ENCODE measurements around the gene METTL8. TPM values are rescaled to one million over a fixed set of nuclear protein-coding genes. Genes with fewer than 3 reads are reported as not detected.

Gene METTL8
- total RNA-seq, 2 donors from 2014 or later, result 7.6 to 16.3 TPM

DNA sequence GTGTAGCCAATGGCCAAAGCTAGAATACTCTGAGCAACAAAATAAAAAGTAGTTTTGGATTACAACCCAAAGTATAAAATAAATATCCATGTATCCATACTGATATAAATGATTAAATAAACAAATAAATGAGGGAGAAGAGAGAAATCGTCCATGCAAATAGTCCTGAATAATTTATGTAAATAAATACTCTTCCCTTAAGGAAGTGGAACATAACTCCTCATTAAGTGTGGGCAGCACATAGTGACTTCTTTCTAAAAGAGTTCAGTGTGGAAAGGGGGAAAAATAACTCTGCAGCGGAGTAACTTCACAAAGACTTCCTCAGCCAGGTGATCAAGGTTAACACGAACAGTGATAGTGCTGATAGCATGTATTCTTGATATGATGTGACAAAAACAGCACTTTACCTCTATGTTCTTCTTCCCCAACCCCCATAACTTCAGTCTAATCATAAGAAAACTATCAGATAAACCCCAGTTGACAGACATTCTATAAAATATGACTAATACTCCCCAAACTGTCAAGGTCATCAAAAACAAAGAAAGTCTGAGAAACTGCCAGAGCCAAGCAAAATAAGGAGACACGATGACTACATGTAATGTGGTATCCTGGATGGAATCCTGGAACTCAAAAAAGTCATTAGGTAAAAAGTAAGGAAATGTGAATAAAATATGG lies 30.7 kb downstream of the METTL8 start:
- no peaks in the 10 kb centered on the region for H3K4me1 ChIP-seq
- H3K9me3 ChIP-seq, result peaks cover 0 to 7% of the 10 kb centered on the region in 2 donors
- no peaks in the 10 kb centered on the region for H3K27me3 ChIP-seq
- H3K4me3 ChIP-seq, result no peak overlapping the region
- no peak overlapping the region for H3K27ac ChIP-seq
- TF ChIP-seq, protein P1, sequence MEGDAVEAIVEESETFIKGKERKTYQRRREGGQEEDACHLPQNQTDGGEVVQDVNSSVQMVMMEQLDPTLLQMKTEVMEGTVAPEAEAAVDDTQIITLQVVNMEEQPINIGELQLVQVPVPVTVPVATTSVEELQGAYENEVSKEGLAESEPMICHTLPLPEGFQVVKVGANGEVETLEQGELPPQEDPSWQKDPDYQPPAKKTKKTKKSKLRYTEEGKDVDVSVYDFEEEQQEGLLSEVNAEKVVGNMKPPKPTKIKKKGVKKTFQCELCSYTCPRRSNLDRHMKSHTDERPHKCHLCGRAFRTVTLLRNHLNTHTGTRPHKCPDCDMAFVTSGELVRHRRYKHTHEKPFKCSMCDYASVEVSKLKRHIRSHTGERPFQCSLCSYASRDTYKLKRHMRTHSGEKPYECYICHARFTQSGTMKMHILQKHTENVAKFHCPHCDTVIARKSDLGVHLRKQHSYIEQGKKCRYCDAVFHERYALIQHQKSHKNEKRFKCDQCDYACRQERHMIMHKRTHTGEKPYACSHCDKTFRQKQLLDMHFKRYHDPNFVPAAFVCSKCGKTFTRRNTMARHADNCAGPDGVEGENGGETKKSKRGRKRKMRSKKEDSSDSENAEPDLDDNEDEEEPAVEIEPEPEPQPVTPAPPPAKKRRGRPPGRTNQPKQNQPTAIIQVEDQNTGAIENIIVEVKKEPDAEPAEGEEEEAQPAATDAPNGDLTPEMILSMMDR (IDR thresholded peaks at IDR 0.05), result no peak
- no peak for DNase-seq (ENCODE audit: low spot score)
- no peaks in the 10 kb centered on the region for H3K36me3 ChIP-seq

DNA sequence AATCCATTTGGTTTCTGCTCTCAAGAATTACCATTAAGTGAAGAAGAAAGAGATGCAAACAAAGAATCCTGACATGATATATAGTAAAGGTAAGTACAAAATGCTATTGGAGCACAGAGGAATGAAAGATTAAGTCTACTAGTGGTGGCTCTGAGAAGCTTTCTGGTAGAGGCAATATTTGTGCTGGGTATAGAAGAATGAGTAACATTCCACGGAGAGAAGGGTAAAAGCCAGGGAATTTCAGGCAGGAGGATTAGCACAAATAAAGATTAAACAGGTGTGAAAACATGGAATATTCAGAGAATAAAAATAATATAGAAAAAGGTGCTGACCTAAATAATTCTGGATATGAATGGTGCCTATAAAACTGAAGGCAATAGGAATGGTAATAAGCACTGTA lies 31.8 kb downstream of the METTL8 start:
- Histone ChIP-seq H3K27me3 (no peaks in the 10 kb centered on the region), H3K36me3 (no peaks in the 10 kb centered on the region), H3K4me3 (no peak overlapping the region), H3K9me3 (peaks cover 0 to 13% of the 10 kb centered on the region in 2 donors), H3K4me1 (no peaks in the 10 kb centered on the region), H3K27ac (no peak overlapping the region)
- DNase-seq (ENCODE audit: low spot score), result no peak
- TF ChIP-seq, protein P1 (IDR thresholded peaks at IDR 0.05), result no peak

DNA sequence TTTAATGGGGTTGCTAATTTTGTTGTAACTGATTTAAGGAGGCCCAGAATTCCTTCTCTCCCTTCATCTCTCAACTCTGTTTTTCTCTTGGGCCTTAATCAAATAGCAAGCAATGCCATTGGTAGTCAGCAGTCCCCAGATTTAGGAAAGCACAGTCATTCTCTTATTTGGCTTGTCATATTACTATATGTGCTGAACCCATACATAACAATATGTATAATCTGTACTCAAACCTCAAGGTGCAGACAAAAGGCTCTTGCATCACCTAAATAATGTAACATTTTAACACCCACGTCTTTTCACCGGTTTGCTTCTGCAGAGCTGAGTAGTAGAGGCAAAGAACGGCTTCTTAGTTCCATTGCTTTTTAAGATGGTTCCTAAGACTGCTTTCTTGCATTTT lies 33.4 kb downstream of the METTL8 start:
- TF ChIP-seq, protein P1 (IDR thresholded peaks at IDR 0.05), result no peak
- no peaks in the 10 kb centered on the region for H3K36me3 ChIP-seq
- no peaks in the 10 kb centered on the region for H3K27me3 ChIP-seq
- peaks cover 4 to 13% of the 10 kb centered on the region in 2 donors for H3K9me3 ChIP-seq
- H3K27ac ChIP-seq, result no peak overlapping the region
- DNase-seq (ENCODE audit: low spot score), result no peak
- no peaks in the 10 kb centered on the region for H3K4me1 ChIP-seq
- no peak overlapping the region for H3K4me3 ChIP-seq

DNA sequence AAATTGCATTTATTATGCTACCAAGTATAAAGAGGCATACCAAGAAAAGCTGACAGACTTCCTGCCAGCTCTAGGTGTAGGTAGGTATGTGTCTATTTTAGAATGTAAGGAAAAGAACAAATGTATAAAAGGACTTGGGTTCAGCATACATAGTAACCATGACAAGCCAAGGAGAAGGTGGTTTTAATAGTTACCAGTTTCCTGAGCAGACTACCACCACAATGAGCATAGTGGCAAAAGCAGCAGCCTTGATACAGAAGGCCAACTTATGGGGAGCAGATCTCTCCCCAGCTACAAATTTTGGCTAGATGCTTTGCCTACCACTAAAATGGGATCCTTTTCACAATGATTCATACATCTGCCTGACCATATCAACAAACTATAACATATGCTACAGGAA lies 34.5 kb downstream of the METTL8 start:
- TF ChIP-seq, protein P1 (IDR thresholded peaks at IDR 0.05), result no peak
- Histone ChIP-seq H3K9me3 (peaks cover 4 to 13% of the 10 kb centered on the region in 2 donors), H3K36me3 (no peaks in the 10 kb centered on the region), H3K4me1 (no peaks in the 10 kb centered on the region), H3K27me3 (no peaks in the 10 kb centered on the region), H3K27ac (no peak overlapping the region), H3K4me3 (no peak overlapping the region)
- DNase-seq (ENCODE audit: low spot score), result no peak

DNA sequence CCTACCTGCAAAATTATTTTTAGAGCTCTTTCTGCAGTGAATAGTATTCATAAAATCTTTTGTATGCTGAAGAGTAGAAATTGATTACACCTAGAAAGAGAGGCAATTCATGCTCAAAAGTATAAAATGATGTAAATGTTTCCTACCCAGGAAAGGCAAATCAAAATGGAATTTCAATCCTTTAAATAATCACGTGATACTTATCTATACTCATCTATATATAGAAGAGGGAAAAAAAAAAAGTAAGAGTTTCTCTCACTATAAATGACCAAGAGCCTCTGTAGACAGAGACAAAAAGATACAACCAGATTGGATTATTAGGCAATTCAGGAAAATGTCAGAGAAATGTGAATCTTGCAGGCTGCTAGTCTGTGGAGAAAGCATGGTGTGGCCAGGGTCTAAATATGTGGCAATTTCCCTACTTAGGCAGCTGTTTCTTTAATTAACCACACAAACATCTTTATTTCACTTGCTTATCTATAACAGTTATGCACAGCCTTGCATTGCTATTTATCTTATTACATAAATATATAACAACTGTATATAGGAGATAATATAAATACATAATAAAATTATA lies 39.5 kb downstream of the METTL8 start:
- no peak for DNase-seq (ENCODE audit: low spot score)
- Histone ChIP-seq H3K27ac (no peak overlapping the region), H3K36me3 (no peaks in the 10 kb centered on the region), H3K27me3 (no peaks in the 10 kb centered on the region), H3K4me1 (no peaks in the 10 kb centered on the region), H3K9me3 (peaks cover 4 to 7% of the 10 kb centered on the region in 2 donors), H3K4me3 (no peak overlapping the region)
- TF ChIP-seq, protein P1 (IDR thresholded peaks at IDR 0.05), result no peak

Measured in right atrium auricular region (tissue), 2 donors.